Measurements from ENCODE around the gene GNAI2.
A peak's percentile ranks its signal among the peaks of the same experiment; 100 is the strongest.

Gene GNAI2

GRCh38 chr3:50227390-50228183 is 8.4 kb upstream of the GNAI2 start:
- peak; percentile 90 for TF ChIP-seq CTCF (IDR thresholded peaks at IDR 0.05; ENCODE audit: borderline replicate concordance, insufficient read depth, low read depth, low read length)
- peak overlapping the region; percentile 64 for H3K4me3 ChIP-seq (ENCODE audit: low read depth, low read length)

- H3K4me3 ChIP-seq (ENCODE audit: low read depth, low read length): peak overlapping the region; percentile 55
Observed at GRCh38 chr3:50228184-50228763, 7.7 kb upstream of the GNAI2 start.

- H3K4me3 ChIP-seq (ENCODE audit: low read depth, low read length): no peak overlapping the region
- no peak for TF ChIP-seq CTCF (IDR thresholded peaks at IDR 0.05; ENCODE audit: borderline replicate concordance, insufficient read depth, low read depth, low read length)
Observed at GRCh38 chr3:50229490-50229889, 6.5 kb upstream of the GNAI2 start.

GRCh38 chr3:50230104-50230793 is 5.8 kb upstream of the GNAI2 start:
- H3K4me3 ChIP-seq (ENCODE audit: low read depth, low read length): no peak overlapping the region
- TF ChIP-seq CTCF (IDR thresholded peaks at IDR 0.05; ENCODE audit: borderline replicate concordance, insufficient read depth, low read depth, low read length): no peak

GRCh38 chr3:50230794-50231125 is 5.2 kb upstream of the GNAI2 start:
- H3K4me3 ChIP-seq (ENCODE audit: low read depth, low read length): no peak overlapping the region
- no peak for TF ChIP-seq CTCF (IDR thresholded peaks at IDR 0.05; ENCODE audit: borderline replicate concordance, insufficient read depth, low read depth, low read length)

GRCh38 chr3:50231581-50231980 is 4.4 kb upstream of the GNAI2 start:
- no peak overlapping the region for H3K4me3 ChIP-seq (ENCODE audit: low read depth, low read length)
- TF ChIP-seq CTCF (IDR thresholded peaks at IDR 0.05; ENCODE audit: borderline replicate concordance, insufficient read depth, low read depth, low read length): no peak

- TF ChIP-seq CTCF (IDR thresholded peaks at IDR 0.05; ENCODE audit: borderline replicate concordance, insufficient read depth, low read depth, low read length): no peak
- no peak overlapping the region for H3K4me3 ChIP-seq (ENCODE audit: low read depth, low read length)
Observed at GRCh38 chr3:50232303-50232702, 3.7 kb upstream of the GNAI2 start.

All from GM12875 (cell line).